HG02870 (cell line): Measurements from ENCODE around the gene CHST11.

Experiments
- ATAC-seq: cut with Tn5 transposase; IDR thresholded peaks from one replicate; pipeline ENCODE4 v1.9.1; 2021; ENCODE audit warnings: mild to moderate bottlenecking, moderate library complexity; ENCODE audit not compliant: unreplicated experiment

CHST11 gene

DNA sequence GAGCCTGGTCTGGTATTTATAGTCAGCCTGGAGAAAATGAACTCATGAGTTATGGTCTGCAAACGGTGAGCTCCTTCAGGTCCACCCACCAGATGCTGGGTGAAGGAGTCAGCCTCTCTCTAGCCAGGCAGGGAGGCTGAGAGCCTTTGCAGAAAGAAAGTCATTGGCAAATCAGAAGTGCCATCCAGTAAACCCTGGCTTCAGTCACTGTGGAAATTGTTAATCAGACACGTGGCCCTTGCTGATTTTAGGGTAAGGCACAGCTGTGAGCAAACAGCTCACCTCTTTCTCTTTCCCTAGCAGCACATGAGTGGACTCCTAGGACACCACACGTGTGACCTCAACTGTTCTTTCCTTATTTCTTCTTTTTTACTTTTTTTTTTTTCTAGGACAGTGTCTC is 44.9 kb downstream of the CHST11 start:
- no peak for ATAC-seq

DNA sequence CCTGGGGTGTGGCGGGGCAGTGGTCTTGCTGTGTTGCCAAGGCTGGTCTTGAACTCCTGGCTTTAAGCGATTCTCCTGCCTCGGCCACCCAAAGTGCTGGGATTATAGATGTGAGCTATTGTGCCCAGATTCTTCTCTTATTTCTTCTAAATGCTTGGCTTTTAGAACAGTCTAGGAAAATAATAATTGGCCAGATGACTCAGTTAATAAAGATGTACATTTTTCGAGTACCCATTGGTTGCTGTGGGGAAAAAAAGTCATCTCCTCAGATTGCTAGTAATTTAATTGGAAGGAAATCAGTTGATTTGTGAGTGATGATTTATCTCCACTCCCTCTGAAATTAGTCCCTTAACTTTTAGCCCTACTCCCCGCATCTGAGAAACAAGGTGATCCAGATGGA is 45.5 kb downstream of the CHST11 start:
- ATAC-seq, result no peak

DNA sequence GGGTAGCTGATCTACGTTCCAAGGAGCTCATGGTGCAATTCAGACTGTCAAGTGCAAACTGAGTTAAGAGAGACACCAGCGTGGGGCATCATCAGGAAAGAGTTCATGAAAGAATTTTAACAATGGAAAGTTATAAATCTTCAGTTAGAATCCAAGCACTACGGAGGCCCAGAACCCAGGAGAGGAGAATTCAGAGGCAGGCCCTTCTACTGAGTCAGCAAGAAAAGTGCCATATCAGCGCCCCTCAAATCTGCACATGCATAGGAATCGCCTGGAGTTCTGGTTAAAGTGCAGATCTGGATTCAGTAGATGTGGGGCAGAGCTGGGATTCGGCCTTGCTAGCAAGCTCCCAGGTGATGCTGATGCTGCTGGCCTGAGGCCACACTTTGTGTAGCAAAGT is 45.9 kb downstream of the CHST11 start:
- ATAC-seq, result no peak

DNA sequence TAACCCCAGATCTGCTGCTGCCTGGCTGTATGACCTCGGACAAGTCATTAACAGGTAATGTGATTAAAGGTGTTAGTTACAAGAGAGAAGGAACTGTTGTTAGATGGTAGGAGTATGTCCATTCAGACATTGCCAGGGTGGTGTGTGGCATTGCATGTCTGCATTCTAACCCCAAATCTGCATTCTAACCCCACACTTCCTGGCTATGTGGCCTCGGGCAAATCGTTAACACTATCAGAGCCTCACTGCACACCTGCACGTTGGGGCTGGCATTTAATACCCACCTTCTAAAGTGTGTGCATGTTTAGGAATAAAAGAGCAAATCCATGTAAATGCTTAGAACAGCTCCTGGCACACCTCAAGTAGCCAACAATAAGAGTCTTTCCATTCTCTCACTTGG is 46.4 kb downstream of the CHST11 start:
- ATAC-seq, result no peak

DNA sequence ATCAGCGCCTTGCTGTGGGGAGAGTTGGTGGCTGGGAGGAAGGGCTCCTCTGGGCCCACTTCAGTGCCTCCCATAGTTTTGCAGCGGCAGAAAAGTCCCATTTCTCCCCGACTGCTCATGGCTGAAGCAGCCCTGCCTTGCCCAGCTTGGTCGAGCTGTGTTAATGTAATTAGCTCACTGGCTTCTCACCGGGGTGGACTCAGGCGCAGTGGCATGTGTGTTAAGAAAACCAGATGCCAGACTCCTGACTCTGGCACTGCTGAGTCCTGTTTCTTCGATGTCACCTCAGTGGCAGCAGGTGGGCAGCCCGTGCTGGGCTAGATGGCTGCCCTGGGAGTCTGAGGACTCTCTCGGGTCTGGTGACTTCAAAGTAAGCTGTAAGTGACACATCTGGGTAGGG is 47.4 kb downstream of the CHST11 start:
- no peak for ATAC-seq

DNA sequence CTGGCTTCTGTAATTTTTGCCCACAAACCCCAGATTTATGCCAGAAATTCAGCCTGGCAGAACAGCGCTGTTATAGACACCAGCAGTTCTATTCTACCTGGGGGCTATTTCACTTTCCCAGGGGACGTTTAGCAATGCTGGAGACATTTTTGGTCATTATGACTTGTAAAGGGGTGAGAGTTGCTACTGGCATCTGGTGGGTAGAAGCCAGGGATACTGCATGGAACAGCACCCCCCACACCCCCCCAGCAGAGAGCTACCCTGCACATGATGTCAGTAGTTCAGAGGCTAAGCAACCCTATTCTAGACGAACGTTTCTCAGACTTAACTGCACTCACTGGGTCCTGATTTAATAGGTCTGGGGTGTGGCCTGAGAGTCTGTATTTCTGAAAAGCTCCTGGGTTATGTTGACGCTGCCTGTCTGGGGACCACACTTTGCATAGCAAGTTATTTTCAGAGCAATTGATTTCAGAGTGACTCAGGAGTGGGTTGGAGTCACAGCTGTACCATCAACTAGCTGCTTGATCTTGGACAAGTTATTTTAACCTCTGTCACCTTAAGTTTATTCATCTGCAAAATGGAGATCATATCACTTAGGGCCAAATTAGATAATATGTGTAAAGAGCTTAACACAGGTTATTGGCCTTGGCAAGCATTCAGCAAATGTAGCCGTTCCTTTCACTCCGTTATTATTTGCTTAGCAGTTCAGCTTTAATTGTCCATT is 48.5 kb downstream of the CHST11 start:
- peak; percentile 98 for ATAC-seq

DNA sequence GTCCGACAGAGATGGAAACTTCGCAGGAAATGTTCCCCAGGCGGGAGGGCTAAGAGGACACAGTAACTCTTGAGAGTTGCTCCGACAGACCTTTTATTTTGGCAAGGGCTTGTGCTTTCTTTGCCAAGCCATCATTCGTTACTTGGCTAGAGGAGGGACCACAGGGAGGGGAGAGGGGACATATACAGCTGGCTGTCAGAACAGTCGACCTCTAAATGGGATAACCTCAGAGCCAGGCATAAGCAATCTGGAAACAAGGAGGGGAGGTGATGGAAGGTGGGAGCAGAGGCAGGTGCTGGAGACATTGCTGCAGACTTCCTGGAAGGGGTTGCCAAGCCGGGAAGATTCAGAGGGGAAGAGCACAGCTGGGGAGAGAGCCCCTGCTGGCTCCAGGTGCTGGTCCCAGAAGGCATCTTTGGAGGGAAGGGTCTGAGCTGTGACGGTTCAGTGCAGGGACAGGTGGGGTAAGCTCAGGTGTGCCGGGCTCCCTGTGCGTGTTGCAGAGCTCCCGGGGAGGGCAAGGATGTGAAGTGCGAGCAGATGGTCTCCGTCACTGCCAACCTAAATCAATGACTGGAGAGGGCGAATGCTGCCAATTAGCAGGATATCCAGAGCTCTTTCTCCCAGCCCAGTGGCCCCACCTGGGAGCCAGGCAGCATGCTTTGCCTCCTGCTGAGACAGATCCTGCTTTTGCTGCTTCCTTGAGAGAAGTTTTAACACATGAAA is 50.1 kb downstream of the CHST11 start:
- no peak for ATAC-seq

DNA sequence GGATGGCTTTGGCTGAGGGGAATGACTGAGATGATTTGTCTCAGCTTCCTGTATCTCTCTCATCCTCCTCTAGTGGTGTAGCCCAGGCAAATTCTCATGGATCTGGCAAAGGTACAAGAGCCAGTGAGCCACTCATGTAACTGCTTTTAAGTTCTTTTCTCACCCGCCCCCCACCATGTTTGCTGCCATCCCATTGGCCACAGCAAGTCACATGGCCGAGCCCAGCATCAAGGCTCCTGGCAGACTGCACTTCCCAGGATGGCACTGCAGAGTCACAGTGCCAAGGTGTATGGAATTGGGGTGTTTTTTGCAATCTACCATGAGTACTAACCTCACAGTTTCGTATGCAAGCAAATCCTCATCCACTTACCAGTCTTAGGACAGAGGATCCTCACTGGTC is 50.9 kb downstream of the CHST11 start:
- ATAC-seq, result no peak

DNA sequence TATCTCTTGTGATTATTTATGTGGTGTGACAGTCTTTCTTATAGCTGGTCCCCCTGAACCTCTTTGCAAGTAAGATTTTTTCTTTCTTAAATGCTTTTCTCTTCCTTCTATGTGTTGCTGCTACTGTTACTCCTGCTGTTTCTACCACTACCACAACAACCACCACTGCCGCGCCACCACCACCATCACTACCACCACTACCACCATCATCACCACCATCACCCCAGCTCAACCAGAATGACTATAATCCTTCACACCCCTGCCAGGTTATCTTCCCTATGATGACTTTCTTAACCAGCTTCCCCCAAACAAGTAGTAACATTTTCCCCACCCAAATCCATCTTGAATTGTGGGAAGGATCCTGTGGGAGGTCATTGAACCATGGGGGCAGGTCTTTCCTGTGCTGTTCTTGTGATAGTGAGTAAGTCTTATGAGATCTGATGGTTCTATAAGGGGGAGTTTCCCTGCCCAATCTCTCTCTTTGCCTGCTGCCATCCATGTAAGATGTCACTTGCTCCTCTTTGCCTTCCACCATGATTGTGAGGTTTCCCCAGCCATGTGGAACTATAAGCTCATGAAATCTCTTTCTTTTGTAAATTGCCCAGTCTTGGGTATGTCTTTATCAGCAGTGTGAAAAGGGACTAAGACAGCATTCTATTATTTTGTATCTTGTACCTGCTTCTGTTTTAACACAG is 52.2 kb downstream of the CHST11 start:
- ATAC-seq, result no peak

DNA sequence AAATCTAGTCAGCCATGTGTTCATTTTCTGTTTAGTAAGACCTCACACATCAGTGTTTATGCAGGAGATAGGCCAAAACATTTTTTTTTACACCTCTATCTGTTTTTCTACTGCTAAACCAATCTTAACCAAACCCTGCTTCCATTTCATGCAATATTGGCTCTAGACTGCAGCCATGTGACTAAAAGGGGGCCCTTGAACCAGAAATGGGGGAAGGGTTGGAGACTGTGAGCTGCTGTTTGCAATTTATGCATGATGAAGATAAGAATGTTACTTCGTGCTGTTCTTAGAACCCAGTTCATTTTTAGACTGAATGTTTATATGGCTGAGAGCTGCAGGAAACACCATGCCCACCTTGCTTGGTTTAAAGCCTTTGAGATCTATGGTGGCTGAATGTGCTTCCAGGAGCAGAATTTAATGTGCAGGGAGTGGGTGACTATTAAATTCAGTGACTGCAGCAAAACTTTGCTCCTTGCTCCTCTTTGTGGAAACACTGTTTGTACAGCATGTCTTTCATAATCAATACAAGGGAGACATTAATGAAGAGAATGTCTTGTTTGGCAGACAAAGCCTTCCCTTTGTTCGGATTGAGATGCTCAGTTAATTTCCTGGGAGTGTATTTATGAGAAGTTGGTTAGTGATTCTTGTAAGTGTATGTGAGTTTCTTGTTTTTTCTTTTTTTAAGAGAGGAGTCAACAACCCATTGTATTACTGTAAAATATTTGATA is 53.6 kb downstream of the CHST11 start:
- ATAC-seq, result no peak

DNA sequence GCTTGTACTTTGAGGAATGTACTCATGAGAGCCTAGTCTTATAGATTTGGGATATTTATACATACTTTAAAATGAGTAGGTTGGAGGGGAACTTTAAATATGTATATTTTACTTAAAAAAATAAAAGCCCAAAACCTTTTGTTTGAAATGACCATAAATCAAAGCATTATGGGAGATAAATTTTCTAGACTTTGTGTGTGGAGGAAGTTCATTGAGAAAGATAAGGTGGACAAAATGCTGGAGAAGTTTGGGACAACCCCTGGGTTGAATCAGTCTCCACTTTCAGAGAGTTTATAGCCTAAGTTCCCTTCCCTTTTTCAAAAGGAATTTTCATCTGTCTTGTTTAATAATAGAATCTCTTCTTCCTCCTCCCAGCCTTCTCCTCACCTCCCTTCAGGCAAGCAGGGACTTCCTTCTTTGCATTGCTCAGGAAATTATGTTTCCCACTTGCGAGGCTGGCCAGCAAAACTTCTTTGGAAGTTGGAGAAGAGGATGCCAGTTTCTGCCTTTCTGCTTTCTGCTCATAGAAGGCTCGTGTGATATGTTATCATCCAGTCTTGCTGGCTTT is 54.2 kb downstream of the CHST11 start:
- ATAC-seq, result no peak

DNA sequence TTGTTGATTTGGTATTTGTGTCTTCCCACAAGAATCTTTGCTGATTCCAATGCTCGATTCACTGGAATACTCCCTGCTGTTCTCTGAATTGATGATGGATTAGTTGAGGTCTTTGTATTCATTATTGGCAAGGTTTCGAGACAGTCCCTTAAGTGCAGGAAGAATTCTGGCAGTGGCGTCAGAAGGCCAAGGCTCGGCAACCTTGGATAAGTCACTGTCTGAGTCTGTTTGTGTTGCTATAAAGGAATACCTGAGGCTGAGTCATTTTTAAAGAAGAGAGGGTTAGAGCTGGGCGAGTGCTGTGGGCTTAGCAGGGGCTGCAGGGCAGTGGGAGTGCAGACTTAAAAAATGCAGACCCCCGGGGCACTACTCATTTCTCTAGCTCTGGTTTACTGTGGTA is 56.9 kb downstream of the CHST11 start:
- ATAC-seq, result no peak

DNA sequence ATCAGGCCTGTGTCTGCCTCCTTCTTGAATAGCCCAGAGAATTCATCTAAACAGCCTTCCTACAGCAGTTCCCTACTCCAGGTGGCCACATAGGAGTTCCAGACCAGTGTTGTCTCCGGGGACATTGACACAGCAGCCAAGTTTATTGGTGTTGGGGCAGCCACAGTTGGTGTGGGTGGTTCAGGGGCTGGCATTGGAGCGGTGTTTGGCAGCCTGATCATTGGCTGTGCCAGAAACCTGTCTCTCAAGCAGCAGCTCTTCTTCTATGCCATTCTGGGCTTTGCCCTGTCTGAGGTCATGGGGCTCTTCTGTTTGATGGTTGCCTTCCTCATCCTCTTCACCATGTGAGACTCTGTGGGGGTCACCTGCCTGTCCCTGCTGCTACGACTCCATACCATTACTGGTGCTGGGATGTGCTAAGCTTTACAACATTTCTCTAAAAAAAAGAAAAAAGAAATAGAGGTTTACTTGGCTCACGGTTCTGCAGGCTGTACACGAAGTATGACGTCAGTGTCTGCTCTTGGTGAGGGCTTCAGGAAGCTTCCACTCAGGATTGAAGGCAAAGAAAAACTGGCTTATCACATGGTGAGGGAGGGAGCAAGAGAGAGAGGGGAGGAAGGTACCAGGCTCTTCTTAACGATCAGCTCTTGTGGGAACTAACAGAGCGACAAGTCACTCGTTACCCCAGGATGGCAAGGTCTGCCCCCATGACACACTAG is 57.5 kb downstream of the CHST11 start:
- ATAC-seq, result no peak

DNA sequence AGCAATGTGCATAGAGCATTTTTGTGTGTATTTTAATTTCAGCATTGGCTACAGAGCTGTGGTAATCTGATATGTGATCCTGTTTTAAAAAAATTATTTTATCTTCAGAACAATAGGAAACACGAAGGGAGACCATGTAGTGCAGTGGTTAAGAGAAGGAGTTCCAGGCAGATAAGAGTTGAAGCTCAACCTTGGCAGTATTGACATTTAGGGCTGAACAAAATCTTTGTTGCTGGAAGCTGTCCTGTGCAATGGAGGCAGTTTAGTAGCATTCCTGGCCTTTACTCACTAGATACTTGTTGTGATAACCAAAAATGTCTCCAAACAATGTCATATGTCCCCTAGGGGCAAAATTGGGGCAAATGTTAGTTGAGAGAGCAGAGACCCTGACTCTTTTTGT is 59.2 kb downstream of the CHST11 start:
- ATAC-seq, result no peak

DNA sequence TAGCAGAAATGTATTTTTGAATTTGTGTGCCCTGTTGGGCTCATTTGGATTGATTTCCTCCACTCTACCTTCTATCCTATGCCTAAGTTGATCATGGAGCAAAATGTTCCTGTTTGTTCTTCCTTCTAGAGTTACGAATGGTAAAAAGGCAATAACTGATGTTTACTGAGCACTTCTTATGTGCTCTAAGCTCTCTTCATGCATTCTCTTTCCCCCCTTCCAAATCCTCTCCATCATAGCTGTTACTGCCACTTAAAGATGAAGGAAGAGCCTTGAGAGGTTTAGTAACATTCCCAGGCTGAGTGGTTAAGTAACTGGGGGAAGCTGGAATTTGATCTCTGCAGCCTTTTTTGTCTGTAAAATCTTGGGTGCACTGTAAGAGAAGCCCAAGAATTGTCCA is 60.1 kb downstream of the CHST11 start:
- no peak for ATAC-seq

DNA sequence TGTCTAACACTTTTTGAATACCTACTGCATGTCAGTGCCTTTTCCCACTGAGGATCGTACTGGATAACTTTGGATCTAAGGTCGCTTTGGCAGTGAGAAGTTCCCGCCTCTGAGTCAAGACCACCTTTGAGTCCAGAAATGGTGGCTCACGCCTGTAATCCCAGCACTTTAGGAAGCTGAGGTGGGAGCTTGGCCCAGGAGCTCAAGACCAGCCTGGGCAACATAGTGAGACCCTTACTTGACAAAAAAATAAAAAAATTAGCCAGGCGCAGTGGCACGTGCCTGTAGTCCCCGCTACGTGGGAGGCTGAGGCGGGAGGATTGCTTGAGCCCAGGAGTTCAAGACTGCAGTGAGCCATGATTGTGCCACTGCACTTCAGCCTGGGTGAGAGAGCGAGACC is 61.1 kb downstream of the CHST11 start:
- no peak for ATAC-seq

DNA sequence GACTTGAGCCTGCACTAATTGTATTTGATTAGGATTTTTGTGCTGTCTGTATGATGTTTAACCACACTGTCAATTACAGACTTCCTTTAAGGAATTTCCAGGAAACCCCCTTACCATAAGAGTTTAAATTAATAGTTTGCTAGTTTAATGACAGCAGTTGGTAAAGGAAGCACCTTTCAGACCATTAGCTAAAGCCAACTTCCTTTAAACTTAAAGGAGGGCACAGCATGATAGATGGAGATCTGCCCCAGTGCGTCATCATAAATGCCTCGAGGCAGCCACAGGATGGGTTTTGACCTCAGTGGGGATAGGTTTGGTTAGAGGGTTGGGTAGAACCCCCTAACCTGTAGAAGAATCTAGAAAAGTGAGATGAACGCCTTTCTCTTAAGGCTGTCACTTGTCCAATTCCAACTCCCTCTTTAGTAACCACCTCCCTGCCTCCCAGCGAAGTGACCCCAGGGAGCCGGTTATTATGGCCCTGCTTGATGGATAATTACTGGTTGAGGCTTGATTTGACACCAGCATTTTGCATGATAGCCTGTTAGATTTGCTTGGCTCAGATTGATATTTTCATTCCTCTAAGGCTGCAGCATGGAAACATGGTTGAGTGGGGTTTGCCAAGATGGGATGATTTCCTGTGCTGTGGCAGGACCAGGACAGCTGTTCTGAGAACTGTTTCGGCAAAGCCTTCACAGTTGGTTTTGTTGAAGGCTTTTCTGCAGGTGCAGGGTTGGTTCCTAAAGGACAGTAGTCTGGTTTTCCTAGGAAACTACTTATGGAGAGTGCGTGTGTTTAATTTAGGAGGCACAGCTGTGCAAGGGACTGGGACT is 62.7 kb downstream of the CHST11 start:
- no peak for ATAC-seq

DNA sequence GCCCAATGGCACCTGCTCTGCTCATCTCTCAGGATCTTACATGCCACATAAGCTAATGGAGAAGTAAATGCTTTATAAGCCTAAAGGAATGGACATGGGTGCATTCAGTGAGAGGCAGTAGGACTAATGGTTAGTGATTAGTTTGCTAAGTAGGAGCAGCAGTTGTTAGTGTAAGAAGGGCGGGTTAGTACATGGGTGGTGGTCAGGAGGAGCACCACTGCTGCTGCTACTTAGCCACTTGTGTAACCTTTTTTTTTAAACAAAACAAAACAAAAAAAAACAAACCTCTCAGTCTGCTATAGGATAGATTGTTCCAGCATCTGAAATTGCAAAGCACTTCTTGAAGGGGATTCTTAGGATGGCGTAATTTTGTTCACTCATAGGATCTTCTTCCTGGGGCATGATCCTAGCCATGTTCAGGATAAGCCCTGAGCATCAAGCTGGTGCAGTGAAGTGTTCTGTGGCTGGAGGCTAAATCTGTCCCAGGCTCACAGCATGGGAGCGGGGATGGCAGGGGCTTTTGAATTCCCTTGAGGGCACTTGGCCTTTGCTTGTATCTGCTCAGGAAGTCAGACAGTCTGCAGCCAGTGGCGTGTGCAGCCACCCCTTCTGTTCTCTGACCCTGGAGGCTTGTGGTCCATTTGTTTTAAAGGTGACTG is 63.6 kb downstream of the CHST11 start:
- no peak for ATAC-seq

DNA sequence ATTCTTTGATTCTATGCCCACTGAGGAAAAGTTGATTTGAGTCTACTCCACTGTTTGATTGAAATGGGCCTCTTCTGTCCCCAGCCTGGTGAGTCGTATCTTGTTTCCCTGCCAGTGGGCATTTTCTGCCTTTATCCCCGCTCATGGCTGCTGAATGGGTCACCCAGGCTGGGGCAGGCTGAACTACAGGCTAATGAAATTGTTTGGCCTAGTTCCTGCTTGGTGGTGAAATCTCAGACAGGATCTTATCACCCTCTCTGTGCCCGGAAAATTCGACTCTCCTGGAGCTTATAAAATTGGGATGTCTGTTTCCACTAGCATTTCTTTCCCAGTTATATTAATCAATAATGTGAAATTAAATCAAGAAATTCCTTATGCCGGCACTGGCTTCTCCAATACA is 65.0 kb downstream of the CHST11 start:
- ATAC-seq, result no peak
